GM19240 (cell line): ENCODE data around the gene PRR7.

Experiments
- DNase-seq: peaks from one replicate; pipeline ENCODE4 v3.0.0; 2011; ENCODE audit warnings: low spot score; ENCODE audit not compliant: insufficient read length

PRR7 gene

DNA sequence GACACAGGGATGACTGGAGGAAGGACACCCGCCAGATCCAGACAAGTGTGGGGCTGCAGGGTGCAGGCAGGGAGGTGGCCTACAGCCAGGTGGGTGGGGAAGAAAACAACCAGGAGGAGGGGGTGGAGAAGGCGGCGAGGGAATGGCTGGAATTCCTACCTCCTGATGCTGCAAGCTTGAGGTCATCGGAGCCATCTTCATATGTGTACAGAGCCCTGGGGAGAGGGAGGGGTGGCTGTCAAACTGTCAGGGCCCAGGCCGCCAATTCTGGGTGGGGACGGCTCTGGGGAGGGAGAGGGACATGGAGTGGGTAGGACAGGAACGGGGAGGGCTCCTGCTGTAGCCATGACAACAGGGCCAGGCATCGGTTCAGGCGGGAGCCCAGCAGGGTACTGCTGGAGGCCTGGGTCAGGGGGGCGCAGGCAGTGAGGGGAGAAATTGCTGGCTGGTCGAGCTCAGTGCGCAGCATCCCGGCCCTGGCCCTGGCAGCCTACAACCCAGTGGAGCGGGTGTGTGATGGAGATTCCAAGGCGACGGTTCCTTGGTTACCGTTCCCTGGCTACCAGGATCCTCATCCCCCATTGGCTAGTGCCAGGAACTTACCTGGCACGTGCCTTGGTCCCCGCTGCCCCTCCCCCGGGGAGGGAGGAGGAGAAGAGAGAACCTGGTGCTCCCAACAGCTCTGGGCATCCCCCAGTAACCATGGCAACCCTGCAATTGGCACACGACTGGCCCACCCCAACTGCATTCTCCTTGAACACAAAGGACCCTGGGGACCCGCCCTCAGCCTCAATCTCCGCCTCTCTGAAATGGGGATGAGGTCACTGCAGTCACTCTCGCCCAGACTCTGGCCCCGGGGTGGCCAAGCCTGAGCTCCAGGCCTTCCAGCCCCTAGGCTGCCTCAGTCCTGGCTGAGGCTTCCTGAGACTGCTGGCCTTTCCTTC is 22.3 kb downstream of the PRR7 start:
- DNase-seq: no peak

- DNase-seq: no peak
Observed at GRCh38 chr5:177469750-177470525, 23.3 kb downstream of the PRR7 start.

- no peak for DNase-seq
Observed at GRCh38 chr5:177470759-177471536, 24.3 kb downstream of the PRR7 start.

GRCh38 chr5:177471610-177472356 is 25.2 kb downstream of the PRR7 start:
- no peak for DNase-seq

GRCh38 chr5:177472460-177473442 is 26.1 kb downstream of the PRR7 start:
- peak; percentile 74 for DNase-seq

GRCh38 chr5:177473443-177474001 is 26.9 kb downstream of the PRR7 start, which contains the start of gene DBN1:
TSS of gene DBN1 (minus strand) at chr5:177473634. CDS start at chr5:177473521, 113 bp downstream.
- DNase-seq: no peak

GRCh38 chr5:177474002-177474476 is 27.4 kb downstream of the PRR7 start:
- no peak for DNase-seq

GRCh38 chr5:177474846-177475562 is 28.4 kb downstream of the PRR7 start:
- DNase-seq: no peak

- no peak for DNase-seq
Observed at GRCh38 chr5:177475563-177476427, 29.2 kb downstream of the PRR7 start.

GRCh38 chr5:177476531-177477233 is 30.1 kb downstream of the PRR7 start:
- DNase-seq: no peak

GRCh38 chr5:177477701-177478477 is 31.3 kb downstream of the PRR7 start:
- DNase-seq: no peak

- no peak for DNase-seq
Observed at GRCh38 chr5:177478711-177479646, 32.4 kb downstream of the PRR7 start.

DNA sequence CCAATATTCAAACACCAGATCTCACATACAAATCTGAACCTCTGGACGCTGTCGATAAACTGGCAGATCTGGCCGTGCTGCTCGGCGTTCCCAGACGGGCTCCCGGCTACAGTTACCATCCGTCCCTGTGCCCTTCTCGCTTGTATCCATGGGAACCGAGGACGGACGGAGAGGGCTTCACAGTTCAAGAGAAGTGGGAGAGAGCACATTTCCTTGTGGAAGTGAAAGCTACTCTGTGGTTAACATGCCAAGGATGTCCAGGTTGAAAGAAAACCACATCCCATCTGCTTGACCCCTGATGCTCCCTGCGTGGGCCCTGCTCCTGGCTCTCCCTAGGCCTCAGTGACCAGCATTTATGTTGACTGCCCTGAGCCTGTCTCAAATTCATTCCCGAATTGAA is 33.2 kb downstream of the PRR7 start:
- DNase-seq: no peak

GRCh38 chr5:177482359-177482795 is 35.8 kb downstream of the PRR7 start:
- no peak for DNase-seq

GRCh38 chr5:177483042-177483441 is 36.4 kb downstream of the PRR7 start:
- DNase-seq: no peak
